GM19438 (cell line): ENCODE measurements around the gene TBC1D7.
"Not testable (repeated sequence)": the region's sequence is repeated elsewhere in the genome, so short reads cannot be mapped to it uniquely, and the experiment has no call there.

Experiments
- ATAC-seq: cut with Tn5 transposase; IDR thresholded peaks from one replicate; pipeline ENCODE4 v1.9.1; 2021; ENCODE audit warnings: low read depth; ENCODE audit not compliant: unreplicated experiment

Gene TBC1D7

DNA sequence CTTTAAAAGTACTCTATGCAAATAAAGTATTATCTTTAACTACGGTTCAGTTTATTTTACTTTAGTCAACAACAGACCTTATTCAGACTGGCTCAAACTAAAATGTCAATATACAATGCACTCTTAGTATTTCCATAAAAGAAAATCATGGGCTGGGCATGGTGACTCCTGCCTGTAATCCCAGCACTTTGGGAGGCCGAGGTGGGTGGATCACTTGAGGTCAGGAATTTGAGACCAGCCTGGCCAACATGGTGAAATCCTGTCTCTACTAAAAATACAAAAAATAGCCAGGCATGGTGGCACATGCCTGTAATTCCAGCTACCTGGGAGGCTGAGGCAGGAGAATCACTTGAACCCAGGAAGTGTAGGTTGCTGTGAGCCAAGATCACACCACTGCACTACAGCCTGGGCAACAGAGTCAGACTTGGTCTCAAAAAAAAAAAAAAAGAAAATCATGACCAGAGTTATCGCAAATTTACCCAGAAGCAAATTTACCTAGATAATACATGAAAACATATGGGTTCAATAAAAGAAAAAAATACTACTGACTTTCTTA lies 2.2 kb downstream of the TBC1D7 start:
- not testable (repeated sequence) for ATAC-seq

DNA sequence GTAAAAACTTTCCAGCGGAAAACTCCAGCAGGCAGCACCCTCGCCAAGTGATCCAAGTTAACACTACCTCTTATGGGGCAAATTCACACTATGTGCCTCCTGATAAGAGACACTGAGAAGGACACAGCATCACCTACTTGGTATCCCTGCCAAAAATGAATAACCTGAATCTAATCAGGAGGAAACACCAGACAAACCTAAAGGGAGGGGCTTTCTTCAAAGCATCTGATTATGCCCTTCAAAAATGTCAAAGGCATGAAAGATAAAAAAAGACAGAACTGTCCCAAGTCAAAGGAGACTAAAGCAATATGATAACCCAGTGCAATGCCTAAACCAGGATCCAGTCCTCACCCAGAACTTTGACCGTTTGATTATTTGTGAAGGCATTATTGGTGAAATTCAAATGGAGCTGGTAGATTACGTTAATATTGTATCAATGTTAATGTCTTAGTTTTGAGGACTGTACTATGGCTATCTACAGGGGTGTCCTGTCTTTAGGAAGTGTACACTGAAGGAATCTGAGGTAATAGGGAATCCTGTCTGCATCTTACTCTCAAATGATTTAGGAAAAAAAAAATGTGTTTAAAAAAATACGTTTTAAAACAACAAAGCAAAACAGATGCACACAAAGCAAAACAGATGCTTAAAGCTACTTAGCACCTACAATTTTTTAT lies 8.3 kb downstream of the TBC1D7 start:
- ATAC-seq = no peak

DNA sequence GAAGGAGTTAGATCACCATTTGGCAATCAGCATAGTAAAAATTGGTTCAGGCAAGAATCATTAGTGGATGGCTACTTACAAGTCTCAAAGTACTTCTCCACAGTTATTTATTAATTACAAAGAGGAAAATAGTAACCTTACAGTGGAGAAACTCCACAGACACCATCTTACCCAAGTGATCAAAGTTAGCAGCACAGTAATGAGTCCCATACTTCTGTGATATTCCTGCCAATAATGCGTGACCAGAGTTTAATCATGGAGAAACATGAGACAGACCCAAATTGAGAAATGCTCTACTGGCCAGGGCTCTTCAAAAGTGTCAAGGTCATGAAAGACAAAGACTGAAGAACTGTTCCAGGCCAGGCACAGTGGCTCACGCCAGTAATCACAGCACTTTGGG lies 9.5 kb downstream of the TBC1D7 start:
- ATAC-seq = no peak

DNA sequence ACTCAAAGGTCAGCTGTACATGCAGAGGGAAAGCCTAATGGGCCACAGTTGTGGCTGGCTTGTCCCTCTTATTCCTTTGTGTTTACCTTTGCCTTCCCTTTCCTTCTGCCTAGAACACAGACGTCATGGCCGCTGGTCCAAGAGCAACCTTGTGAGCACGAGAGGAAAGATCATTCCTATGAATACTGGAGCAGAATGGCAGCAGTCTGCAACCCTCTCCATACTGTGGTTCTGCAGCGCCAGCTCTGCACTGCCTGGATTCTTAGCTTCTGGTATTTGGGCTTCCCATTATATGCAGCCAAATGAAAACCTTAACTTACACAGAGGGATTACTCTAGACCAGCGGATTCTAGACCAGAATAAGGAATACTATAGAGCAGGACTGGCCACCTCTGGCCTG lies 12.4 kb downstream of the TBC1D7 start:
- no peak for ATAC-seq

DNA sequence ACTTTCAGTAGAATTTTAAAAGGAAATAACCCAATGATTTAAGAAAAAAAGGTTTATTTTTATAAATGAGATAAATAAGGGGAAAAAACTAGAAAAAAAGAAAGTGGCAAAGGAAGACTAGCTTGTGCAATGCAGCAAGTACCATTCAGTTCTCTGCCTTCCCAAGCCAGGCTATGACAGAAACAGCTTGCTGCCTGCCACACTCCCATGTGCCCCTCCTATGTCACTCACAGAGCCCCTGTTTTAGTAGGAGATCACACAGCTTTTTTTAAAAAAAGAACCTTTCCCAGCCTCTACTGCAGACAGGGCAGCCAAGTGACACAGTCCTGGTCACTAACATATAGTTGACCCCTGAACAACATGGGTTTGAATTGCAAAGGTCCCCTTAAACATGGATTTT lies 13.5 kb downstream of the TBC1D7 start:
- no peak for ATAC-seq

DNA sequence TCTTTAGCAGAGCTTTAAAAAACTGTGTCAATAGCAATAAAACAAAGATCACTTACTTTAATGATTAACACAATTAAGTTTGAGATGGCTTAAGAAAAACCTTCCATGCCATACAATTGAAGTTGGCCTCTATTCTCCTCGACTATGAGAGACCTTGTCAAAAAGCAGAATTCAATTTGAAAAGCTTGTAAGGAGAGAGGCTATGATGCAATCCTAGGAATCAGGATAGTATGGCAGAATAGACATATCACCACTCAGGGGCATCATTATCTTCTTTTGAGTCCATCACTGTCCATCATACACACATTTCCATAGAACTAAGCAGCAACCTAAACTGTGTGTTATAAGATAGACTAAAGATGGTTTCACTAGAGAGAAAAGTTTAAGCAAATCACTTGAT lies 17.2 kb downstream of the TBC1D7 start:
- ATAC-seq = no peak

DNA sequence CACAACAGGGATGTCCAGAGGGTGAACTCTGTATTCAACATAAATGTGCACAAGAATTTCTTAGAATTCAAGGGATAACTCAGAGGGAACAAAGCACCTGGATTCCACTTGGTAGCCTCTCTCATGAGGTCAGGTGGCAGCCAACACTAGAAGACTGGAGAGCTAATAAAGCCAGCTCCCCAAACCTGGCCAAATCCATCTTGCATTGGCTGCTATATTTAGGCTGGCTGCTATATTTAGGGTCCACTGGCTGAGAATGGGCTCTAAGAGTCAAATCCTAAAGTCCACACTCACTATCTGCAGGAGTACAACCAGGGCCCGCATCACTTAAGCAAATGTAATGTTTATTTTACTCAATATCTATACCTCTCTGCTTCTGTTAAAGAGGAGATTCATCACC lies 20.0 kb downstream of the TBC1D7 start:
- no peak for ATAC-seq

DNA sequence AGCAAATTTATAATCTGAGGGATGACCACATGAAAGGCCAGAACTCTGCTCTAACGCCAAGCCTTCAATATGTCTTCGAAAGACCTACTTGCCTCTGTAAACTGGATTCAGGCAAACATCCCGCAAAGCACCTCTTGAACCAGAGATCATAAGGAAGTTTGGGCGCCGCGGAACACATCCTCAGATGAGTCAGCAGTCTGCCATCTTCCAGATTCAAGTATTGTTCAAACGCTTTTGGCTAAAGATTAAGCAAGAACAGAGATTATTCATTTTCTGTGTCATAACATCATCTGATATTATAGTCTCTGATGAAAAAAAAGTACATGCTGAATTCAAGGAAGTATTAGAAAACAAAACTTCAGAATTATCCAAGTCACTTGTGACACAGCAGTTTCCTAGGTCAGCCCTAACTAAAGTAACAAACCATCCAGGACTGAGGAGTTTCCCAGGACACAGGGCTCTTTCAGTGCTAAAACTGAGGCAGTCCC lies 20.8 kb downstream of the TBC1D7 start:
- no peak for ATAC-seq

DNA sequence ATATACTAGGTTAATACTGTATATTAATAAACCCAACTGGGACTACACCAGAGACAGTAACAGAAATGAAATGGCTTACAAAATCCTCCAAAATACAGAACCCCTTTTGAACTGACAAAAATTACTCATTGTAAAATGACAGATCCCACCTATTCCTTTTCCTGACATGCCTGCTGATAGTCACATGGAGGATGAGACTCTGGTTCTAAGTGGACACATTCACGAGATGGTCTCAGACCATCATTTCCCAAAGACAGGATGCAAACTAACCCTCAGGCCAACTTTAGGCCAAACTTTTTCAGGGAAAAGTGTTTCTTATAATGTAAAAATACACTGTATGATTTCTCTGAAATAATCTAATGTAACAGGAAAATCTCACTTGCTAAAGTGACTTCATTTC lies 22.5 kb downstream of the TBC1D7 start:
- ATAC-seq = no peak

DNA sequence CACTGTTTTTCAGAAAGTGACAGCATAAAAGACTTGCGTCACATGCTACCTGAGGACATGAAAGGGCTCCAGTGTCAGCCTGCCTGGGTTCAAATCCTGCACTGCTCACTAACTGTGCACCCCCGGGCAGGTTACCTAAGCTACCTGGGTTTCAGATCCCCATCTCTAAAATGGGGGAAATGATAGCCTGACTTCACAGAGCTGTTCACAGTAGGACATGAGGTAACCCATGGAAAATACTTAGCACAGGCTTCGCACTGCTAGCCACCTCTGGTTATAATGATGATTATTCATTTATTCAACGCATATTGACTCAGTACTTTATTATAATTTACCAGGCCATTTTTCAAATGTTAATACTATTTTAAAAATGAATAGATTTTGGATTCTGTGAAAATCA lies 23.0 kb downstream of the TBC1D7 start:
- no peak for ATAC-seq

DNA sequence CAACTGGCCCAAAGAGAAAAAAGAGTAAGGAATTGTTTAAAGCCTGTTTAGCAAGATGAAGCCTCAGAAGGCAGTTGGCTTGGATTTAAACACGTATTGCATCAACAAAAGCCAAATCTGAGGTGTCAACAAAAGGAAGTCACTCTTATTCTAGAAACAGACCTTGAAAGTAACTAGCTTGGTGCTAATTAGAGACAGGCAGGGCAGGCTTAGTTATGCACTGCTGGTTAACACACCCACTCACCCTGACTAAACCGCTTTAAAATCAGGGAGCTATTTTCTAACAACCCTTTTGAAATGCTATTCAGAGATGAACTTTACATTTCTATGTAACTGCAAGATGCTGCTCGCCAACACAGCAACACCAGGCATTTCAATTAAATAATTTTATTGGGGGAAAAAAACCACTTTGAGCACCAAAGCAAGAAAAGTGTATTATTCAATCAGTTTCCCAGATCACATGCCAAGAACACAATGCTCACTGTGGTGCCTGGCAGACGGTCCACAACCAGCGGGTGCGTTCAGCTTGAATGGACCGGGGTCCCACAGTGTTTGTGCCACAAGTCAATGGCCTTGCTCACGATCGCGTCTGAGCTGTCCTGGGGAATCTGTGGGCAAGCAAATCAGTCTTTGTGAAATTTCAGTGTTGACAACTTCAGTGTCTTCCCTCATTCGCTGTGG lies 23.6 kb downstream of the TBC1D7 start:
- peak; percentile 39 for ATAC-seq

DNA sequence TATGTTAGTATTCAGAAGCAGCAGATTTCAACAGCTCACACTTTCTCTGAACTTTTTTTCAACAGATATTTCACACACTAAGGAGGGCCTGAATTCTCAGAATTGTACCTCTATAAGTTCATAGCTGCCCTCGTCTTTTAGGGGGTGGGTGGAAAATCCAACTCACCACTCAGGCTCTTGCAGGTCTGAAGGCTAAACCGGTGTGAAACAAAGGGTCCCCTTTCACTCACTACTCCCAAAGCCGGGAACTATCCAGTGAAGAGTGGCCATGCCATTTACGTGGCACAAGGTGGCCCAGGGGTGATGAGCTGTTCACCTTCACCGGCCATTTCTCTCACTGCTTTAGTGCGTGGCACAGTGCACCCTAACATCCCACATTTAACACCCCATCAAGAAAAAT lies 24.2 kb downstream of the TBC1D7 start:
- ATAC-seq = no peak

DNA sequence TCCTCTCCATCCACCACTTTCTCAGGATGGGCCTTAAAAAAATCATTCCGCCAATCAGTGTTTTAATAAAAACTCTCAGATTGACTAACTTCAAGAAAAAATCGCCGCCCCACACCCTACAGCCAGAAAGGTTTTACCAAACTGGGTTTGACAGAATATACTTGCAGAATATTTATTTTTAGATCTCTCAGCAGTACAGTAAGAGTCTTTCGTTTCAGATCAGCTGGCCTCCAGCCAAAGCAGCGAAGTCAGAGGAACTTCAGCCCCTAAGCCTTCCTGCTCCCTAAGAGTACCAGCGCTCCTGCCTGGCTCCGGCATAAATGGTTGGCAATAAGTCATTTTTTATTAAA lies 24.7 kb downstream of the TBC1D7 start:
- ATAC-seq = peak; percentile 54

DNA sequence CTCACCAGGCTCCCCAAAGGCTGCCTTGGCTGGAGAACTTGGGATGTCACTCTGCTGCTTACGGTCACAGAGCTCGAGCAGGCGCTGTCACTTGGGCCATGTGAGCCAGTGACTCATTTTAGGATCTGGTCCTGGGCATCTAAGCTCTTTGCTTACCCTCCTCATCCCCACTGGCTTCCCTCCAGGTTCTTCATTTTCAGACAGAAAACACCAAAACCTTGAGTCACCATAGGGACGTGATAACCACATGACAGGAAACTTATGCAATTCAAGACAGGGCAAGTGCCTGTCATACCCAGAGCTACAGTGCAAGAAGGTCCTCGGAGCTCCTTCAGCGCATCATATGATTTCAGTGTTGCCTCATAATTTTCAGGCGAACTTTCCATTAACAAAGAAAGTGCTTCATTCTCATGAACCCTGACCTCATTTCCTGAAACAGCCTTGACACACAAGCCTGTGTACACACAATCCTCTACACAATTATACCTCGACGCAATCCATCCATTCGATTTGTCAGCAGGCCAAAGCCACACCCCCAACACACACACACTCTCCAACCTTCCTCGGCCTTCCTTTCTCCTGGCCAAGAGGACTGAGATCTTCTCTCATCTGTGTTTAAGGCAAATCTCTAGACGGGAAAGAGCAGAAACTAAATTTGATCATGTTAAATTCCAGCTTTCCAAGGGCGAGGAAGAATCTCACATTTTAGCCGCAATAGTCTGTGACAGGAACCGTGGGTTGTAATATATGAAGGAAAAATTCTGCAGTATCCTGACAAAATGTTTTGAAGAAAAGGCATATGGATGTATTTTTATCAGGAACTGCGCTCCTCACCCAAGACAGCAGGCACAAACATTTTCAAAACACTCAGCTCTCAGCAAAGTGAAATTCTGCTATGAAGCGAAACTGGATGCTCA lies 25.3 kb downstream of the TBC1D7 start:
- peak; percentile 66 for ATAC-seq

DNA sequence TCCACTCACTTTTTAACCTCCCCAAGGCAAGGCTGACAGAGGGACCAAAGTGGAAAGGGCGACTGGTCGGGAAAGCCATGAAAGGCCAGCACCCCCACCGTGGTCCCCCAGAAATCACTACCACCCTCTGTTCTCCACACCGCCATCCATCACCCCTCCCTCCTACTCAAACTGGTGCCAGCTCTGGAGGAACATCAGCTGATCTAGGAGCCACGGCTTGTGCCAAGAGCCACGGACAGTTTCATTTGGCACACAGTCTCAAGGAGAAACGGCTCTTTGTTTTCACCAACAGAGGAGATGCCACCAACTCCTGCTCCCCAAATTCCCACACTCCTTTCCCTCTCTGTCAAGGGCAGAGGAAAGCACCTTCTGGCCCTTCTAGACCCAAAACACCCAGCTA lies 26.0 kb downstream of the TBC1D7 start:
- no peak for ATAC-seq

DNA sequence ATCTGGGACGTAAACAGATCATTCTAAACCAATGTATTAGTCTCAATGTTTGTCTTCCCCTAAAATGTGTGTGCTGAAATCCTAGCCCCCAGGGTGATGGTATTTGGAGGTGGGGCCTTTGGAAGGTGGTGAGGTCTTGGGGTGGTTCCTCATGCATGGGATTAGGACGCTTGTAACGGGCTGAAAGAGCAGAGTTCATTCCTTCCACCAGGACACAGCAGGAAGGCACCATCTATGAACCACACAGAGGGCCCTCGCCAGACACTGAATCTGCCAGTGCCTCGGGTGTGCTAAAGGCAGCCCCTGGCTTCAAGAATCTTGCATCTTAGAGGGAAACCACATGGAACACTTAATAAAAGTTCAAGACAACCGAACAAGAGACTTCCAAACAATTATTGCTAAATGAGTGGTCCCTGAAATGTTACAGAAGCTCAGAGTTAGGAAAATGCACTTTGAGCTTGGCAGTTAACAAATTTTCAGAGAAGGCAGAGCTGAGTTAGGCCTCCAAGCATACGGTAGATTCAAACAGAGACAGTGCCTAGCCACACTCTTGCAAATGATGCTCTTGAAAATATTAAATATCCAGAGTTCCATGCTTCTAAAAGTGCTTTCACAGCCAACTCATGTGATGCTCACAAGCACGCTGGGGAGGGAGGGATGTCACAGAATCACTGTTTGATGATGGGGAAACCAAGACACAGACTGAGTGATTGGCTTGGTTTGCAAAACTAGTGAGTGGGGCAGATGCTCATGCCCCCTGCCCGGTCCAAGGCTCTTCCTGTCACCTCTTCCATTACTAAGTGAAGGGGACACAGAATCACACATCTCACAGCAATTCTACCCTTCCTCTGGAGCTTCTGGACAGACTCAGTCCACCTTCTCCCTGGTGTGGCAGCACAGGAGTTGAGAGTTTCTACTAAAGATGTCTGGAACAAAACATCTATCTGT lies 27.4 kb downstream of the TBC1D7 start:
- no peak for ATAC-seq

DNA sequence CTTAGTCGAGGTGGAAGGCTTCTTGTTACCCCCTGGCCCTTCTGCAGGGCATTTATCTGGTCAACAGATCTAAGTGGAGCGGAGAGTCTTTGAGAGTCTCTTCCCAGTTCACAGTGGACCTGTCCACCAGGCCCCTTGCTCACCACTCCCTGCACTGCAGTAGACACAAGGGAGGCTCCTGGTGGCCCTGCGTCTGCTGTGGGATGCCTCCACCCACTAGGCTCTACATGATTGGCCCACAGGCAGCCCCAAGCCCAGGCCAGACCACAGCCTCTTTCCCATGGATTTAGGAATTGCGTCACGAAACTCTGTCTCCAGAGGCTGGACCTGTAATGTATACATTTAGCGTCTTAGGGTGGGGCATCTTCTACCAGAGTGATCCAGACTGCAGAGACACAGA lies 28.4 kb downstream of the TBC1D7 start:
- ATAC-seq = no peak

DNA sequence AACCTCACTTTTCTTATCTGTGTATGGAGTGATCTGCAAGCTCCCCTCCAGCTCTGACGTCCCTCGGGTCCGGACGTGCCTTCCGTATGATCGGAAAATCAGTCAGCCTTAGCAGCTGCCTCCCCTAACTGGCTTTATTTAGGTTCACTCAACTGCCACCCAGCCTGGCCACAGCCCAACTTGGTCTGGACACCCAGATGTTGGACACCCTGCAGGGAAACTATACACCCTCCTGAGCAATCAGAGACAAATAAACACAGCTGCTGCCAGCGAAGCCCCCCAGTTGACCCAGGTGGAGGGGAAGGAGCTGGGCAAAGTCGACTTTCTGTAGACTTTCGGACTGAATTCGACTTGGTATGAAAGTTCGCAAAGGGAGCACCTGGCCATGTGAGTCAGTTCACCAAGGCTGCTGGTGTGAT lies 28.9 kb downstream of the TBC1D7 start:
- ATAC-seq = no peak

DNA sequence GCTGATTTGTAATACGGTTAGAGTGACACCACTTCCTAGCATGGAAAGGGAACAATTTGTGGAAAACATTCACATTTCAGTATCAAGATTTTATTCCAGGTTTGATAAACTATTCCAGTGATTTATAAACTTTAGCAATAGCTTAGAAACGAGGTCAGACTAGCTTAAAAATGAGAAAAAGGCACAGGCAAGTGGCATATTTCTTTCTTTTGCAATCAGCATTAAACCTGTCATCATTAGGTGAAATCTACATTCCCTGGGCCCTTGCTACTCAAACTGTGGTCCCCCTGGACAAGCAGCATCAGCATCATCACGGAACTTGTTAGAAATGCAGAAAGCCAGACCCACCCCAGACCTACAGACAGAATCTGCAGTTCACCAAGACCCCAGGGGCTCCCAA lies 29.9 kb downstream of the TBC1D7 start:
- no peak for ATAC-seq

DNA sequence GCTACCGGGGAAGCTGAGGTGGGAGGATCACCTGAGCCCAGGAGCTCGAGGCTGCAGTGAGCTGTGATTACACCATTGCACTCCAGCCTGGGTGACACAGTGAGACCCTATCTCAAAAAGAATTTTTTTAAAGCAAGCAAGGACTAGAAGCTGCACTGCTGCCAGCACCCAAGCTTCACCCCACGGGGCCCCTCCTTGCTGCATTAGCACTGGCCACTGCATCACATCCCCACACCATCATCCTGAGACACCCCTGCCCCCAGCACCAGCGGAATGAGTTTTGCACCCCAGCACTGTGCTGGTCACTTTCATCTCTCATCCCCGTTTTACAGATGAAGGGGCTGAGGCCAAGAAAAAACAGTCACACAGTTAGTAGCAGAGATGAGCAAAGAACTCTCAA lies 30.9 kb downstream of the TBC1D7 start:
- ATAC-seq = no peak
